T47D (cell line): ENCODE results near the gene MON2.

Experiments used
- DNase-seq, 2 experiments: peaks; one replicate each; pipeline versions ENCODE4 v3.0.0 to v3.0.0-alpha.2; 2011 to 2012; ENCODE audit warnings: low read depth in 1 of 2, low spot score in 1 of 2
- JUND ChIP-seq: IDR thresholded peaks from 2 replicates; pipeline ENCODE4 v1.6.1; 2012; ENCODE audit warnings: low read depth
- in situ Hi-C: cut with HindIII; loops from 2 replicates; pipeline ENCODE4 v1.10.0; 2016; ENCODE audit warnings: low sequenced_read_pairs, low pct_unique_long_range_greater_than_20kb

The MON2 gene

DNA sequence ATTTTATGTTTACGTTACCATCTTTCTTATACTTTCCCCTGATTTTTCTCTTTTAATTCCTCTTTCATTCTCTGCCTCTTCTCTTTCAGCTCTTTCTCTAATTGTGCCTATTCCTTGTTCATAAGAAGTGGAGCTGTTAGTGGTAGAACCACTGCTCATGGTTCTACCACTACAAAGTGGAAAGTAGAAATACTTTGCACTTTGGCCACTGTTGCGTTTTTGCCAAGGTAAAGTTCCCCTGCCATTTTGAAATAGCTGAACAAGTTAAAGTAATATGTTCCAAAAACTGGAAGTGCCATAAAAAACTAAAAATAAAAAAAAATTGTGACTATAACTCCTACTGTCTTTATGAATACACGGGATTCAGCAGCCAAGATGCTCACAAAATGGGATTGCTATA, 130.6 kb downstream of the MON2 start:
- no peak for DNase-seq
- in situ Hi-C loops, result no loop called here
- no peak for TF ChIP-seq JUND

DNA sequence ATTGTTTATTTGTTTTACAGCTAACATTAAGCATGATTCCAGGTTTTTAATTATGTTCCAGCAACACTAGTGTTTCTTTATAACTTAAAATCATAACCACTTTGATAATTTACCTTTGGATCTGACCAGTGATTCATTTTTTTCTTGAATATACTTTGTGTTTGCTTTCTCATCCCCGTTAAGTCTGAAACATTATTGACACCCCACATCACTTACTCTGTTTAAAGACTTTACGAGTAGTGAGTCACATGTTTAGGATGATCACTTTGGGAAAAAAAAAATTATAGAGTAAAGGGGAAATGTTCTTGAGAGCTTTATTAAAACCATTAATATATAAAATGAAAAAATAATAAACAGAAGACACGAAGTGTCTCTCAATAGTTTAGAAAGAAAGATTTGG, 132.2 kb downstream of the MON2 start:
- no peak for DNase-seq
- in situ Hi-C loops, result no loop called here
- no peak for TF ChIP-seq JUND

DNA sequence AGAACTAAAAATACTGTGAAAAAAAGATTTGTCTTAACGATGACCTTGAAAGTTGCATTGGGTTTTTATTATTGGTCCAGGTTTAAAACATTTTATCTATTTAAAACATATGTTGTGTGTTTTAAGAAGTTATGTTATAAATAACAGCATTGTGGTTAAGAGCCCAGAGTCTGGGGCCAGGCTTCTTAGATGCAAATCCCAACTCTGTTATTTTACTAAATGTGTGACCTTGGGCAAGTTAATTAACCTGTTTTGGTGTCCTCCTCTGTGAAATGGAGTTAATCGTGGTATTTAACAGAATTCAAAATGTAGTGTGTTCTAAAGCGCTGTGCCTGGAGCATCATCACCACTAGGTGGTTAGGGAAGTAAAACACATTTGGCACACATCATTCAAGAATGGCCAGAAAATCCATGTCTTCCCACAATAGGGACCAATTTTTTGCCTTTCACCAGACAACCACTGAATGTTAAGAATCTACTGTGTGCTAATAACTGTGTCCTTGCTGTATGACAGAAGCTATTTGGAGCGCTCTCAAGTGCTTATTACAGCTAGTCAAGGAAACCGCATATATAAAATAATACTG, 133.3 kb downstream of the MON2 start:
- in situ Hi-C loops, result no loop called here

DNA sequence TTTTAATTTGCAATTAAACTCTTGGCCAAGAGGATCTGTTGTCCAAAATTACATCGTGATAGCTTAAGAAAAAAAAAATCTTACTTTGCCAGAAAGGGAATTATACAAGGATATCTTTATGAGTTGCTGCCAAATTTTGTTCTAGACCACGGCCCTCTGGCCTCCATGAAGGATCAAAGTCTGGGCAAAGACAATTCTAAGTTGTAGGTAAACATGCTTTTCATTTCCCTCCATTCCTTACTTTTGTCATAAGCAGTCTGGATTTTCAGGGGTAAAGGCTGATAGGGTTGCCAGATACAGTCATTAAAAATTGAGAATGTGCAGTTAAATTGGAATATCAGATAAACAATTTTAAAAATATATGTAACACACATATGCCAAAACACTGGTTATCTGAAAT, 135.1 kb downstream of the MON2 start:
- no peak for DNase-seq
- in situ Hi-C loops, result no loop called here
- no peak for TF ChIP-seq JUND

More for the DNA sequence above, 133.3 kb downstream of the MON2 start:
- TF ChIP-seq JUND, result no peak
- peak in 1 of 2 experiments; percentile 36 for DNase-seq

DNA sequence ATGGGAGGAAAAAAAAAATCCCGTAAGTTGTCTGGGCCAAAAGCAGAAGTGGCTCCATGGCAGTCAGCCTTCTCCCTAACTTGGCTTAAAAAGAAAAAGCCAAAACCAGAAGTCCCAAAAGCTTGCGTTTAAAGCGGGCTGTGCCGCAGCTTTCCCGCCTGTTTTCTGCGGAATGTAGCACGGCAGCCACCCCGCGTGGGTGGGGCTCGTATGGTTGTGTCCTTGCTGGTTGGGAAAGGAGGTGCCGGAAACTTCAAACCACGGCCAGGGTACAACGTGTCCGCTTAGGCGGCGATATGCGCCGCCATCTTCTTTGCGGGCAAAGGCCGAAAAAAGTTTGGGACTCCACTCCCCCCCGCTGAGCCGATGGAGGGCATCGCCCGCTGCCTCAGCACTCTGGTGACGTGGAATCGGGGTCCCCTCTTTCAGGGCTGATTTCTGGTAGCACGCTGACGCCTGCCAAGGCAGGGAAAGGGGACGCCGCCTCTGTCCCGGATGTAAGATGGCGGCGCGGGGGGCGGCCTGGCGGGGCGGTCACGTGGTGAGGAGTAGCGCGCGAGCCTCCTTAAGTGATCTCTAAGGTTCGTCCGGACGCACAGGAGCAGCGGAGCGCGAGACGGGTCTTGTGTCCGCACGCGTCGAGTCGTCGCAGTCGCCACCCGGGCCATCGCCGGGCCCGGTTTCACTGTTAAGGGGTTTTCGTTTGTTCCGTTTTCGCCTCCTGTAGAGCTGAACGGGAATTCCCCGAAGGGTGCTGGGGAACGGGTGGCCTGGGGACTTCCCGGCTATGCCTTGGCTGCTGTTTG, 135.8 kb downstream of the MON2 start:
- 0 out of 2 replicates have a peak, but pooled peaks have one; percentile 37 for TF ChIP-seq JUND
- DNase-seq, result peak; percentile 76 to 95
- in situ Hi-C loops, result no loop called here

DNA sequence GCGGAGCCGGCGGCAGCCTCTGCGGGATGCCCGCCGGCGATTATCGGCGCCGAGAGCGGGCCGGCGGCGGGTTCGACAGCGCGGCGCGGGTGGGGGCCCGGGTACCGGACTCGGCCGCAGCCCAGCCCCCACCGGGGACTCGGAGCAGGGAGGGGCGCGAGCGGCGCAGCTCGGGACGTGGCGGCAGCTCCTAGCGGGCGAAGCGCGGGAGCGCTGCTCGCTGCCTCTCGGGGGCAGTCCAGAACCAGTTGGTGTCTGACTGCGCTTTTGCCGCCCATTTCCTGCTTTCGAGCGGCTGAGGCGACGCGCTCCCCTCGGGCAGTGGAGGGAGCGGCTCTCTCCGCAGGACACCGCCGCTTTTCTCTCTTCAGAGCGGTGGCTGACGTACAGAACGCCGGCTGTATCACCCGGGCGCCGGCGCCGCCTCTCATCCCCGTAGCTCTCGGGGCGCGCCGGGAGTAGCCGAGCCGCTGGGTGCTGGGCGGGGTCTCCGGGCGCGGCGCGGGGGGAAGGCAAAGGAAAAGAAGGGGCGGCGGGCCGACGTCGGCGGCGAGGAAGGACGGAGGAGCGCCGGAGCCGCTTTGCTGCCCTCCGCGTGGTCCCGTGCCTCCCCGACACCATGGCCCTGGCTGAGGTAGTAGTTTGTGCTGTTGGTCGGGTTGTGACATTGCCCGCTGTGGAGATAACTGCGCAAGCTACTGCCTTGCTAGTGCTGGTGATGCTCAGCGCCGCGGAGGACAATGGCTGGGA, 136.6 kb downstream of the MON2 start:
- DNase-seq, result peak; percentile 86 to 94
- in situ Hi-C loops, result no loop called here
- no peak for TF ChIP-seq JUND

DNA sequence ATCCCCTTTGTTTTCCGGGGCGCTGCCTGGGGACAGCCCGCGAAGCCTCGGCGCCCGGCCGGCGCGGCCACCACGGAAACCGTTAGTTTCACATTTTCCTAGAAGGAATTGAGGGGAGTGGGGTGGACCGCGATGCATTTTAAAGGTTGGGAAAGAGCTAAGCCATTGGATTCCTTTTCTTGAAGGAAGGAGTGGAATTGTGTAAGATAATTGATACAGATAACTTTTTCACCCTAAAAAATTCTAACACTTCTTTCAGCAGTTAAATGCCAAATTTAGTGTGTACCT, 137.1 kb downstream of the MON2 start:
- no peak for DNase-seq
- TF ChIP-seq JUND, result no peak
- in situ Hi-C loops, result no loop called here

DNA sequence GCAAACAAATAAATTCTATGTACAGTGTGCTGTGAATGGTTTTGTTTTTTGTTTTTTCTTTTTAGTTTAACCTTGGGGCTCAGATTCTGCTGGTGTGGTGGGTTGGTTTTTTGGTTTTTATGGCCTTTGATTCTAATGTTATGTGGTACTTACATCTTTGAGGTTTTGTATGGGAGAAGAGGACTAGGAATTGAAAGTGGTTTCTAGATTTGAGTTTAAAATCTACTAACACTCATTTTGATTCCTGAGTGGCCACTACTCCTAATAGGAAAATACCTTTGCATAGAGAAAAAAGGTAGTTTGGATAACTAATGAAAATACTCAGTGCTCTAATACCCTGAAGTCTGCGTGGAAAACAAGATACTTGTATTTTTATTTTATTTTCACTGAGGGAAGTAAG, 137.7 kb downstream of the MON2 start:
- DNase-seq, result no peak
- TF ChIP-seq JUND, result no peak
- in situ Hi-C loops, result no loop called here

DNA sequence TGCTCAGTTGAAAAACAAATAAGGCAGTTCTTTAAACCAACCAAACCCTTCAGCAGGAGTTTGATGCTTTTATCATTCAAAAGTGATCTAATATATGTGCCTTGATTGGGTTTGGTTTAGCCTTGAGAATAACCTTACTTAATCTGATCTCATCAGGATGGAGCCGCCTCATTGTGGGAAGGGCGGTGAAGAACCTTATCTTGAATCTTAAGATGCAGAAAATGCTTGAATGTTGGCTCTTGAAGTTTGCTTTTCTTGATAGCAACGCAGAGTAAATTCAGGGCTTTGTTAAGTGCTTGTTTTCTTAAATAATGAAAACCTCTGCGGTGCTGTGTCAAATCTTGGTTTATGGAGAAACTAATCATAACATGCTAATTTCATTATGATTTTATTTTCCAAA, 138.2 kb downstream of the MON2 start:
- DNase-seq, result no peak
- no peak for TF ChIP-seq JUND
- in situ Hi-C loops, result no loop called here

DNA sequence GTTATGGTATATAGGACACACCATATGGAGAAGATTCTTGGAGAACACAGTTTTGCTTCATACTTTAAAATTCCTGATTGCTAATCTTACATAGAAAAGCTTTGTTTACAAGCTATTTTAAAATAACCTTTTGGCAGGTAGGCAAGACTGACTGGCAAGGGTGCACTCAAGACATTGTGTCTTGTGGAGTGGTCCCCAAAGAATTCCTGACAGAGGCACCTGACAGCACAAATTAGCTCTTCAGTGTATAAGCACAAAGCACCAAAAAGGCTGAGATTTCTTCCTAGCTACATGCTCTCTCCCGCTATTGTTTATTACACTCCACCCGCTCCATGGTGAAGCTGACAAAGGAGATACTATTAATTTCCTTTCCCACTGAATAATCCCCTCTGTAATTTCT, 139.4 kb downstream of the MON2 start:
- no peak for TF ChIP-seq JUND
- in situ Hi-C loops, result no loop called here

DNA sequence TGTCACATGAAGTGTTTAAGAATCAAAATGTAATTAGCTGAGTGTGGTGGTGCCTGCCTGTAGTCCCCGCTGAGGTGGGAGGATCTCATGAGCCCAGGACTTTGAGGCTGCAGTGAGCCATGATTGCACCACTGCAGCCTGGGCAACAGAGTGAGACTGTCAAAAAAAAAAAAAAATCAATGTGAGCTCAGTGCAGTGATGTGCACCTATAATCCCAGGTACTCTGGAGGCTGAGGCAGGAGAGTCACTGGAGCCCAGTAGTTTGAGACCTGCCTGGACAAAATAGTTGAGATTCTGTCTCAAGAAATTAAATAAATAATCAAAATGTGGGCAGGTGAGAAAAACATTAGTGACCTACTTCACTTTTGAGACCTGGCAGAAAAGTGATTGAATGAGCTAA, 140.0 kb downstream of the MON2 start:
- no peak for DNase-seq
- TF ChIP-seq JUND, result no peak
- in situ Hi-C loops, result no loop called here

More for the DNA sequence above, 139.4 kb downstream of the MON2 start:
- DNase-seq, result no peak

DNA sequence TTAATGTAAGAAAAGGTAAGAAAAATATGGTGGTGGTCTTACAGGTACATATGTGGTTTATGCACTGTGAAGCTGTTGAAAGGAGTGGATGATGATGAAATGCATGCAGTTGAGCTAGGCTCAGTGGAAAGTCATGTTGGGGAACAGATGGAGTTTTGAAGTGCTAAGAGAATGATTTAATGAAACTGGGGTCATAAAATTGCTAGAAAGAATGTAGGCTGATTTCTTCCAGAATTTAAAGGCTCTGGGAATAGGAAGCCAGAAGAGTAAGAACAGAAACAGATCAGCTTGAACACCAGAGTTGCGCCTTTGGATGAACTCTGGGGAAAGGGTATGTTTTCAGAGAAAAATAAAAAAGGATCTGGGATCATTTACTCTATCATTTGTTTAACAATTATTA, 146.5 kb downstream of the MON2 start:
- no peak for TF ChIP-seq JUND
- in situ Hi-C loops, result no loop called here
- no peak for DNase-seq

DNA sequence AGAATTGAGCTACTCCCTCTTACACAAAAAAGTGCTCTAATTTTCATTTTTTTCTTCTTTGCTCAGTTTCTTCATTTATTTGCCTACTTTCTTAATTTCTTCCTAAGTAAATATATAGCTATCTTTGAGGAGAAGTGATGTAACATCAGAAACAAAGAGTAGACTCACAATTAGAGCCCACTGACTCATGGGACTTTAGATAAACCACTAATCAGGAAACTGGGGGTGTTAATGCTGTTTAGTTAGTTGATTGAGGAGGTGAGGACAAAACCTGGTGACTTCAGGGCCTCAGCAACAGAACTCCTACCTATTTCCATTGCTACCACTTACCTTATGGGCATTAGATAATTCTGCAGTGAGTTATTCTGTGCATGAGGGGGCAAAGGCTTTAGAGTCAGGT, 151.7 kb downstream of the MON2 start:
- in situ Hi-C loops, result no loop called here
- TF ChIP-seq JUND, result no peak
- no peak for DNase-seq

DNA sequence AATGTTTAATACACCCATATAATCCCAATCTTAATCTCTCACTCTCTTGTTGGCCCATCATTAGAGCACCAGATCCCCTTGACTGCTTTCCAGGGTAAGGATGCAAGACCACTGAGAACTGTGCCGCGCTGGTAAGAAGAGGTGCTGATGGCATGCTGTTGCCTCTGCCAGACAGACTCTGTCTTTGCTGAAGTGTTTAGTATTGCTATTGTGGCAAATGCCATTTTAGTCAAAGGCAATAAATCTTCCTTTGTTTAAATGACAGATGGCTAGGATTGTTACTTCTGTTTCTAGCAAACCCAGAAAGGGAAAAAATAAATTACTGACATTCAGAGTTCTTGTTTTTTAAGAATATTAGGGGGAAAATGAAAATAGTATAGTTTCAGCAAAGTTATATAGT, 152.3 kb downstream of the MON2 start:
- no peak for DNase-seq
- in situ Hi-C loops, result no loop called here
- TF ChIP-seq JUND, result no peak
